GM18519 (cell line): Measurements from ENCODE around the gene CACNA2D4.

Source experiments
- ATAC-seq: cut with Tn5 transposase; IDR thresholded peaks from one replicate; pipeline ENCODE4 v1.9.1; 2021; ENCODE audit warnings: mild to moderate bottlenecking, moderate library complexity; ENCODE audit not compliant: unreplicated experiment, low FRiP score

CACNA2D4 gene

GRCh38 chr12:1836241-1836803, 82.1 kb downstream of the CACNA2D4 start:
- no peak for ATAC-seq

- no peak for ATAC-seq
These were observed 83.0 kb downstream of the CACNA2D4 start for GRCh38 chr12:1835211-1836131.

GRCh38 chr12:1834186-1834925, 84.1 kb downstream of the CACNA2D4 start:
- no peak for ATAC-seq

GRCh38 chr12:1833596-1834028, 84.8 kb downstream of the CACNA2D4 start:
- ATAC-seq: no peak

- ATAC-seq: no peak
These were observed 85.5 kb downstream of the CACNA2D4 start for GRCh38 chr12:1832801-1833595.

- no peak for ATAC-seq
These were observed 87.2 kb downstream of the CACNA2D4 start for GRCh38 chr12:1830981-1831963.

- no peak for ATAC-seq
These were observed 88.0 kb downstream of the CACNA2D4 start for GRCh38 chr12:1830401-1830845.

- ATAC-seq: no peak
These were observed 89.0 kb downstream of the CACNA2D4 start for GRCh38 chr12:1829306-1829900.

- ATAC-seq: no peak
These were observed 89.6 kb downstream of the CACNA2D4 start for GRCh38 chr12:1828856-1829255.

GRCh38 chr12:1827826-1828805, 90.3 kb downstream of the CACNA2D4 start:
- ATAC-seq: no peak

- ATAC-seq: no peak
These were observed 91.4 kb downstream of the CACNA2D4 start for GRCh38 chr12:1826867-1827705.

- no peak for ATAC-seq
These were observed 92.1 kb downstream of the CACNA2D4 start for GRCh38 chr12:1826401-1826800.

- no peak for ATAC-seq
These were observed 92.9 kb downstream of the CACNA2D4 start for GRCh38 chr12:1825382-1826102.

GRCh38 chr12:1823237-1823636, 95.2 kb downstream of the CACNA2D4 start:
- ATAC-seq: no peak

- ATAC-seq: no peak
These were observed 95.8 kb downstream of the CACNA2D4 start for GRCh38 chr12:1822699-1823098.

- no peak for ATAC-seq
These were observed 96.6 kb downstream of the CACNA2D4 start for GRCh38 chr12:1821805-1822204.
